B cell (primary cell): ENCODE data around the gene SCRN2. TPM values are rescaled to one million over a fixed set of nuclear protein-coding genes. Genes with fewer than 3 reads are reported as not detected.

ENCODE experiments used
- ATAC-seq: fragments of 200-7000 bp; cut with Tn5 transposase; one replicate; pipeline ENCODE4 v1.10.0; 2021; ENCODE audit warnings: low read depth, mild to moderate bottlenecking, moderate number of reproducible peaks, moderate library complexity
- CTCF ChIA-PET: fragments of 350-600 bp; sonication (Branson Sonifier 250); formaldehyde crosslinking; loops from one replicate; lab custom pipeline; 2021; ENCODE audit warnings: antibody characterized with exemption, inconsistent platforms; lab: Charles Lee
- POLR2A ChIA-PET: fragments of 350-600 bp; sonication (Branson Sonifier 250); formaldehyde crosslinking; loops from one replicate; lab custom pipeline; 2021; ENCODE audit warnings: antibody characterized with exemption; lab: Charles Lee
- DNase-seq: peaks from one replicate; pipeline ENCODE4 v3.0.0; 2013
- H2AFZ ChIP-seq: 2 replicates; pipeline ENCODE4 v1.6.1; 2012; ENCODE audit warnings: mild to moderate bottlenecking, low read depth, low read length; ENCODE audit not compliant: insufficient read depth, poor library complexity, severe bottlenecking
- H3K27ac ChIP-seq, 2 donors: 1 replicate in 1 of 2; 2 replicates in 1 of 2; pipeline ENCODE4 v1.5.1; 2012 to 2013; ENCODE audit warnings: low read length in 2 of 2, mild to moderate bottlenecking in 2 of 2, moderate library complexity in 1 of 2
- H3K27me3 ChIP-seq, 4 experiments: fragments of 200-600 bp in 1 of 4; sonication (generic) in 1 of 4; replicated peaks in 1 of 4; 1 replicate in 2 of 4; 2 replicates in 2 of 4; pipeline versions ENCODE4 v1.6.1 to v1.7.0; 2013 to 2016; ENCODE audit warnings: low read length in 3 of 4, mild to moderate bottlenecking in 2 of 4, mixed read lengths in 1 of 4, moderate library complexity in 1 of 4; ENCODE audit not compliant: insufficient read depth in 4 of 4, control insufficient read depth in 3 of 4; ENCODE audit errors: control extremely low read depth in 1 of 4
- H3K36me3 ChIP-seq, 2 experiments: replicated peaks in 1 of 2; 1 replicate in 1 of 2; 2 replicates in 1 of 2; pipeline versions ENCODE4 v1.6.1 to v1.7.1; 2013; ENCODE audit warnings: low read length in 1 of 2; ENCODE audit not compliant: insufficient read depth in 2 of 2, control insufficient read depth in 1 of 2; ENCODE audit errors: control extremely low read depth in 1 of 2, extremely low read depth in 1 of 2
- H3K4me1 ChIP-seq, 2 donors: fragments of 200-600 bp in 1 of 2; sonication (generic) in 1 of 2; 1 replicate in 1 of 2; 2 replicates in 1 of 2; pipeline versions ENCODE4 v1.5.1 to v1.6.1; 2013 to 2017; ENCODE audit warnings: low read length in 2 of 2; ENCODE audit not compliant: control insufficient read depth in 2 of 2, insufficient read depth in 2 of 2
- H3K4me2 ChIP-seq: replicated peaks from 2 replicates; pipeline ENCODE3; 2012; ENCODE audit warnings: mild to moderate bottlenecking, low read depth, low read length; ENCODE audit not compliant: poor library complexity, severe bottlenecking
- H3K4me3 ChIP-seq, 5 experiments: fragments of 200-600 bp in 1 of 5; sonication (generic) in 1 of 5; 1 replicate in 3 of 5; 2 replicates in 2 of 5; pipeline versions ENCODE4 v1.5.1 to v1.7.0; 2011 to 2016; ENCODE audit warnings: low read length in 4 of 5, mild to moderate bottlenecking in 4 of 5, low read depth in 2 of 5, control low read depth in 1 of 5, moderate library complexity in 1 of 5; ENCODE audit not compliant: insufficient read depth in 1 of 5; ENCODE audit errors: control extremely low read depth in 1 of 5, extremely low read depth in 1 of 5
- H3K79me2 ChIP-seq: fragments of 200-600 bp; sonication (generic); one replicate; pipeline ENCODE4 v1.6.0; 2016; ENCODE audit warnings: low read length; ENCODE audit not compliant: control insufficient read depth, insufficient read depth
- H3K9ac ChIP-seq: fragments of 200-600 bp; sonication (generic); 2 replicates; pipeline ENCODE4 v1.6.1; 2017; ENCODE audit warnings: mild to moderate bottlenecking, low read length, moderate library complexity
- H3K9me3 ChIP-seq, 3 donors: one replicate each; pipeline versions ENCODE4 v1.6.1 to v1.7.1; 2013; ENCODE audit warnings: low read length in 2 of 3; ENCODE audit not compliant: control insufficient read depth in 2 of 3, insufficient read depth in 1 of 3; ENCODE audit errors: control extremely low read depth in 1 of 3
- H4K20me1 ChIP-seq: 2 replicates; pipeline ENCODE4 v1.6.0; 2012; ENCODE audit warnings: mild to moderate bottlenecking, low read length; ENCODE audit not compliant: insufficient read depth, control insufficient read depth, poor library complexity, severe bottlenecking
- H3K27ac Mint-ChIP-seq: one replicate; pipeline ENCODE4 v1.8.0; 2021; ENCODE audit warnings: mixed read lengths
- H3K27me3 Mint-ChIP-seq: one replicate; pipeline ENCODE4 v1.8.0; 2021; ENCODE audit warnings: mixed read lengths
- H3K4me1 Mint-ChIP-seq: one replicate; pipeline ENCODE4 v1.8.0; 2021; ENCODE audit warnings: mixed read lengths
- H3K4me3 Mint-ChIP-seq: one replicate; pipeline ENCODE4 v1.8.0; 2021; ENCODE audit warnings: mixed read lengths
- H3K9me3 Mint-ChIP-seq: one replicate; pipeline ENCODE4 v1.8.0; 2022; ENCODE audit warnings: mixed read lengths; ENCODE audit not compliant: insufficient read depth
- CTCF ChIP-seq: fragments of 200-600 bp; IDR thresholded peaks from one replicate; pipeline ENCODE4 v1.8.0; 2022; ENCODE audit warnings: antibody characterized with exemption, mild to moderate bottlenecking
- EZH2 ChIP-seq: IDR thresholded peaks from 2 replicates; pipeline ENCODE4 v1.6.1; 2012; ENCODE audit warnings: borderline replicate concordance, low read depth, mild to moderate bottlenecking, moderate library complexity, low read length; ENCODE audit not compliant: insufficient read depth, poor library complexity, severe bottlenecking
- WGBS: methylation state at CpG from one replicate; pipeline ENCODE4 v1.1.5; 2013; ENCODE audit warnings: missing lambda C conversion rate; ENCODE audit not compliant: insufficient coverage; 5-methylcytosine and 5-hydroxymethylcytosine counted together
- intact Hi-C: fragments of 100-400 bp; cut with micrococcal nuclease; formaldehyde crosslinking; loops from one replicate; pipeline ENCODE4 v1.10.0; 2022
- polyA plus RNA-seq: library from polyadenylated mRNA; depleted of rRNA; stranded (reverse); fragments of >200 nt; gene quantifications from 2 replicates; pipeline ENCODE4 v1.2.3, GENCODE V29; 2012
- total RNA-seq, 2 donors: library from RNA; stranded (reverse); fragments of 120-200 nt in 1 of 2; gene quantifications; 1 replicate in 1 of 2; 2 replicates in 1 of 2; pipeline versions ENCODE4 v1.2.3 to v1.2.4, GENCODE V29; 2013 to 2022

SCRN2 gene
- total and polyA plus RNA-seq, 2 donors (not counting 1 experiment from before 2014, with no cell fraction given): 47.8 to 71.9 TPM

GRCh38 chr17:47882695-47883588 lies 41.9 kb upstream of the SCRN2 start:
- no peaks in the 10 kb centered on the region for H3K9me3 ChIP-seq
- Mint-ChIP-seq H3K9me3 (no peaks in the 10 kb centered on the region), H3K27ac (no peak overlapping the region), H3K4me3 (no peak overlapping the region), H3K4me1 (no peaks in the 10 kb centered on the region), H3K27me3 (peaks cover 26% of the 10 kb centered on the region)
- peak overlapping the region; percentile 18 for H3K4me2 ChIP-seq
- peaks cover 0 to 14% (median 2%) of the 10 kb centered on the region in 4 experiments for H3K27me3 ChIP-seq
- H2AFZ ChIP-seq: no peak overlapping the region
- peaks cover 0 to 4% of the 10 kb centered on the region in 2 donors for H3K4me1 ChIP-seq
- no peaks in the 10 kb centered on the region for H4K20me1 ChIP-seq
- H3K4me3 ChIP-seq: no peak overlapping the region
- no peak for ATAC-seq
- no peak overlapping the region for H3K9ac ChIP-seq
- ChIA-PET CTCF (interaction anchor here (15.3 kb wide), 1 partner anchor 39 kb away, joined by 436 read pairs; the partner anchor contains the start of genes SCRN2 and SP6), POLR2A (no interaction called here)
- H3K36me3 ChIP-seq: no peaks in the 10 kb centered on the region
- TF ChIP-seq CTCF: no peak
- TF ChIP-seq EZH2: no peak
- no peak for DNase-seq
- no peak overlapping the region for H3K27ac ChIP-seq
- H3K79me2 ChIP-seq: no peaks in the 10 kb centered on the region
- intact Hi-C loops: no loop called here
- WGBS: 81% methylated on average over 7 of the region's 9 CpGs

GRCh38 chr17:47882247-47882646 lies 41.2 kb upstream of the SCRN2 start:
- ATAC-seq: no peak
- H3K9me3 Mint-ChIP-seq: no peaks in the 10 kb centered on the region

More at GRCh38 chr17:47882247-47882646, 41.2 kb upstream of the SCRN2 start:
- Histone ChIP-seq H3K4me3 (no peak overlapping the region), H3K27me3 (peaks cover 0 to 20% (median 2%) of the 10 kb centered on the region in 4 experiments), H3K9me3 (no peaks in the 10 kb centered on the region), H3K4me1 (peaks cover 0 to 4% of the 10 kb centered on the region in 2 donors), H3K79me2 (no peaks in the 10 kb centered on the region), H3K27ac (no peak overlapping the region), H3K4me2 (peak overlapping the region; percentile 18), H4K20me1 (no peaks in the 10 kb centered on the region), H3K9ac (no peak overlapping the region), H3K36me3 (no peaks in the 10 kb centered on the region), H2AFZ (no peak overlapping the region)
- Mint-ChIP-seq H3K4me3 (no peak overlapping the region), H3K27me3 (peaks cover 33% of the 10 kb centered on the region), H3K27ac (no peak overlapping the region), H3K4me1 (no peaks in the 10 kb centered on the region)
- no peak for DNase-seq
- intact Hi-C loops: no loop called here
- ChIA-PET CTCF (interaction anchor here (15.3 kb wide), 1 partner anchor 38 kb away, joined by 436 read pairs; the partner anchor contains the start of genes SCRN2 and SP6), POLR2A (no interaction called here)
- TF ChIP-seq EZH2 (no peak), CTCF (no peak)
- WGBS: 17% methylated on average over 7 of the region's 7 CpGs
